GM19099 (cell line): ENCODE results near the gene GSTK1.

Source experiments
- POLR2A ChIP-seq: IDR thresholded peaks from 3 replicates; pipeline ENCODE4 v1.6.1; 2011; ENCODE audit warnings: low read depth; ENCODE audit not compliant: insufficient read length; ENCODE audit errors: extremely low read depth

GSTK1 gene

DNA sequence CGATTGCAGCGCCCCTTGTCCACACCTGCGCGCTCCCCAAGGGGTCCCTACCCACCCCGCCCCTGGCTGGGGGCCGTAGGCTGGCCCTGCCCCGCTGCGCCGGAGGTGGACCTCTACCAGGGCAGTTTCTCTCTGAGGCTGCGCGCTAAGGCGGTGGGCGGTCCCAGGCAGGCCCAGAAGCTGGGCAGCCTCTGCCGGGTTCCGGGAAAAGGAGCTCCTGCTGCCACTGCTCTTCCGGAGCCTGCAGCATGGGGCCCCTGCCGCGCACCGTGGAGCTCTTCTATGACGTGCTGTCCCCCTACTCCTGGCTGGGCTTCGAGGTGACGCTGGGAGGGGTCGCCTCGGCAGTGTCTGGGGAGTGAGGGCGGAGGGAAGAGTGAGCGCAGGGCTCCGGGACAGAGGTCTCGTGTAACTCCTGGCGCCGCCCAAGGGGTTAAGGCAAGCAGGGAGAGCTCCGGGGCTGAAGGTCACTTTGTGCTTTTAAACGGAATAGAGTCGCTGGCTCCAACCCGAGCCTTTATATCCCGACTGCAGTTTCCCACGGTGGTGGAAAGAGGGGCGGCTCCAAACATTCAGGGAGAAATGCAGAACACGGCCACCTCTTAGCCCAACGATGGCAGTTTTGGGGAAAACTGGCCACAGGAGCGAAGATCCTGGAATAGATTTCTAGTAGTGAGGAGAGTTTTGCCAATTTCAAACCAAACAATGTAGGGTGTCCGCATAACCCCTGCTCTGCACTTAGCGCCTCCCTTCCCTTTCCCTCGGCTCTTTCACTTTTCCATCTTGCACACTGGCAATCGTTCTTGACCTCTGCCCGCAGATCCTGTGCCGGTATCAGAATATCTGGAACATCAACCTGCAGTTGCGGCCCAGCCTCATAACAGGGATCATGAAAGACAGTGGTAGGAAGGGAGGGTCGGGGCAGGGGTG, at the start of gene GSTK1:
Gene GSTK1, plus strand, starts transcription at position 176 of the 930 bp plus-strand sequence. Its CDS starts 73 bp downstream, at position 249.
- peak; percentile 93 for TF ChIP-seq POLR2A

DNA sequence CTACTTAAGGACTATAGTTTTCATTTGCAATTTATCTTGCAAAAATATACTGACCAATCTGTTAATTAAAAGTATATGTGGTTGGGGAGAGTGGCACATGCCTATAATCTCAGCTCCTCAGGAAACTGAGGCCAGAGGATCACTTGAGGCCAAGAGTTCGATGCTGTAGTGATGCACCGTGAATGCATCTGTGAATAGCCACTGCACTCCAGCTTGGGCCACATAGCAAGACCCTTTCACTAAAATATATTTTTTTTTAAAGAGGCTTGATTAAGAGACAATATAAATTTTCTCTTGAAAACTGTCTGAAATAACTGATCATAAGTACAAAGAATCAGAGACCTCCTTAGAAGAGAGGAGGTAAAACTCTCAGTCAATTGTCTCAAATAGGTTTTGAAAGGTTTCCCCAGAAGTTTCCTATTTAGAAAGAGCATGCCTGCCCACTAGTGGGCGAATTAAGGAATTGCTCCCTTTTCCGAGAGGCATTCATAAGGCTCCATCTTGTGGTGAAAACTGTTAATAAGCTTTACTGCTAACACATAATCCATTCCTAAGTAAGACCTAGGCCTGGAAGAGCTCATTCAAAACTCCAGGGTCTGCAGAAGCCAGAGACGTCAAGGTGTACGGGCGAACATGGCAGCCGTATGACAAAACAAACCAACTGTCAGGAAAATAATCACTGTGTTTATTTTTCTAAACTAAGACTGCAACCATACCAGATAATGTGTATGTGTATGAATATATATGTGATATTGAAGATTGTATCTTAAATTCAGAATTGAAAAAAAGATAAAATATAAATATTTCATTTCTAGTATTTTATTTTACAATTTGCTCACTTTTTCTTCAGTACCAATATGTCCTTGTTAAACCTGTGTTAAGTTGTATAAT, 48.2 kb upstream of the GSTK1 start:
- TF ChIP-seq POLR2A = no peak

DNA sequence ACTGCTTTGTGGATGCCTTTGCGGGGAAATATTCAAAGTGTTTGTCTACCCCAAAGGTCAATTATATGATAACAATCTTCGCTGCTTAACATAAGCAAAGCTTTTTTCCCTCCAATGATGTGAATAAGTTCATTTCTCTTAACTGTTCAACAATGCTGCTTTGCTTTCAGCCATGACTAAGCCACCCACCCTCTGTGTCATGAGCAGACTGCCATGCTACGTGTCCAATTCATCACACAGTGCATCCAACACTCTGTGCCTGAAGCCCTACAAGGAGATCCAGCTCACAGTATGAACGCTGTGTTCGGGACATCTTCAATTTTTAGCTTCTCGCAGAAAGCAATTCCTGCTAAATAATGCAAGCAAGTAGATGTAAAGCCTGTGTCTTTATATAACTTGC, 47.1 kb upstream of the GSTK1 start:
- TF ChIP-seq POLR2A = no peak

DNA sequence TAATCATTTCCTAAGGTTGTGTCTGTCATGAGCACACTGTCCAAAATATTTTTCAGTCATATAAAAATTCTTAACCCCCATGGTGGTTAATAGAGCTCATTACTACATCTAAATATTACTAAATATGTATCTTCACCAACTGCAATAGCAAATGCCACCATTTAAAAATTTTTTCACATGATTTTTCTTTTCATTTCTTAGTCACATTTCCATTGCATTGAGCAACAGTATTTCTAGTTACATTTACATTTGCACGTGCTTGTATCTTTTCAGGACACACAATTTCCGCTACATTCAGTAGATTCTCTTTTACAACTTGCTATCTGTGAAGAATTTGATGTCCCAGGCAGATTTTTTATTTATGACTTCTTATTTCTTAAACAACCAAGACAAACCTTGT, 46.6 kb upstream of the GSTK1 start:
- no peak for TF ChIP-seq POLR2A

DNA sequence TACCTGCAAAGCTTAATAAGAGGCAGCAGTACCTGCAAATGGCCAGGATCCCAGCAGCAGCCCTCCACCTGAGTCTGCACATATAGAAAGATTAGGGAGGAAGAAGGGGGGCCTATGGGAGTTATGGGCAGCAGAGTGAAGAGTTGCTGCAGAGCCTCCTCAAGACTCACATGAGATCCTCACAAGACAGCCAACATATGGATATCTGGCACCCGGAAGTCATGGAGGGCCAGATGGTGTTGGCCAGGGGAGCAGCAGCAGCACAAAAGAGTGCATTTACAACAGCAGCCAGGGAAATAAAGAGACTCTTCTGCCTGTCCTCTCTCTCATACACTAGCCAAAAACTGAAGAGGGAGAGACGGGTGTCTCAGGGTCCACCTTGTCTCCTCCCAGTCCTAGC, 45.4 kb upstream of the GSTK1 start:
- no peak for TF ChIP-seq POLR2A

DNA sequence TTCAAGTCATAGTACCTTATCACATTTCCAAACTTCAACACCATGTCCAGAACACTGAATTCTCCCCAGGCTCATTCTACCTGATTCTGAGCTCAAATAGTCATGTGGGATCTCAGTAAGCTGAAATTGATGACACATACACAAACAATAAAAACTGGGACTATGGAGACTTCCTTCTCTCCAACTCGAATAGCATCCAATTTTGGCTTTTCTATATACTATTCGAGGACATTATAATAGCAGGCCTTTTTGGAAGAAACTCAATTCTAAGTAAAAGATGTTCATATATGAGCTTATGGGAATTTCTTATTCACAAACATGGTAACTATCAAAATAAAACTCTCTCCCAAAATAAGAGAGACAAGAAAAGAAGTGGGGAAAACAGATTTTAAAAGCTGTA, 42.0 kb upstream of the GSTK1 start:
- no peak for TF ChIP-seq POLR2A

DNA sequence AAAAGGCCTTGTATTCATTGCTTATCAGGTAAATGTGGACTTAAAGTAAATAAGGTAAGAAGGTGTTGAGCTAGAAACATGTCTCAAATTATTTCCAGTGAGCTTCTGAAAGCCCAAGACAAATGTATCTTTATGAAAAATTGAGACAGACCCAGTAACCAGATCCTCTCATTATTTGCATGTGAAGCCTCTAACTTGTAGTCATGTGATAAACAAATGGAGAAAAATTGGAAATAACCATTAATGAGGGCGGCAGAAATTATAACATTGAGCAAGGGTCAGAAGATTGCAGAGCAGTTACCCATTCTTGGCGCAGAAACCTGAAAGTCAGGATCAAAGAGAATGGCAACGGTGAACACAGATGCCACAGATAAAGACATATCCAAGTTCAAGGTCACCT, 41.5 kb upstream of the GSTK1 start, which contains the start of gene TAS2R40:
Gene TAS2R40, plus strand, starts transcription at position 301 of the 400 bp plus-strand sequence. Its CDS starts 42 bp downstream, at position 343.
- no peak for TF ChIP-seq POLR2A

DNA sequence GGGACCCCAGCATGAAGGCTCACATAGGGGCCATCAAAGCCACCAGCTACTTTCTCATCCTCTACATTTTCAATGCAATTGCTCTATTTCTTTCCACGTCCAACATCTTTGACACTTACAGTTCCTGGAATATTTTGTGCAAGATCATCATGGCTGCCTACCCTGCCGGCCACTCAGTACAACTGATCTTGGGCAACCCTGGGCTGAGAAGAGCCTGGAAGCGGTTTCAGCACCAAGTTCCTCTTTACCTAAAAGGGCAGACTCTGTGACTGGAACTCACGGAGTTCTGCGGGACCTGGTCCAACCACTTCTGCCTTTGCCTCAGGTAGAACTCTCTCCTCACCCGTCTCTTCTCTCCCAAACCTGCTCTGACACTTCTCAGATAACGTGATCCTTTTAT, 40.5 kb upstream of the GSTK1 start:
- no peak for TF ChIP-seq POLR2A

DNA sequence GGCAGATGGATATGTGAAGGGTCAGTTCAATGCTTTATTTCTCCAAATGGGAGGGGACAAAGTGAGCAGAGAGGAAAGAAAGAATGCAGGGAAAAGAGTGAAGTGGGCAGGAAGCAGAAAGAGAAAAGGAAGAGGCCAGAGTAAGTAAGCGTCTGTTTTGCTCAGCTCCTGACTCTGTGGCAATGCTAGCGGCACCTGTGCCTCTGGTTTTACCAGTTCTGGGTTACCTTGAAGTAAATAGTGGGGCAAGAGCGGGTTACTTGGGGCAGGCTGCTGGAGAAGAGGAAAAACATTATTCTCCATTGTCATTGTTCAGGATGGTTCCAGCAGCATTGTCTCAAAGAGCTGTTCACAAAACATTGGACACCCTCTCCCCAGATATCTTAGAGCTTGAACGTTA, 39.5 kb upstream of the GSTK1 start:
- TF ChIP-seq POLR2A = no peak

DNA sequence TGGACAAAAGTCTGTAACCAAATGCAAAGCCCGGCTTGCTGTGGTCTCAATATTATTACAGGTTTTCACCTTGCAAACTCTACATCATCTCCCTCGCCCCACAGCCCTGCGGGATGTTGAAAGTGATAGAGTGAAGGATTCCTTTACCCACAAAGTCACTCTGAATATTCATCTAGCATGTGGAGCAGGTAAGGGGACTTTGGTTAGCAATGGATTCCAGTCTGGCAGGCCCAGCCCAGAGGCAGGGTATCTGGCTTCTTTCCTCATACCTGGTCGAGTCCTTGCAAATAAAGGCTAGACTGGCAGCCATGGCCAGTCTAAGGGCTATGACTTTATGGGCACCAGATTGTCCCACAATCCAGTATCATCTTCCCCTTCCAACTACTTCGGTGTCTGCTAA, 38.2 kb upstream of the GSTK1 start:
- TF ChIP-seq POLR2A = no peak

DNA sequence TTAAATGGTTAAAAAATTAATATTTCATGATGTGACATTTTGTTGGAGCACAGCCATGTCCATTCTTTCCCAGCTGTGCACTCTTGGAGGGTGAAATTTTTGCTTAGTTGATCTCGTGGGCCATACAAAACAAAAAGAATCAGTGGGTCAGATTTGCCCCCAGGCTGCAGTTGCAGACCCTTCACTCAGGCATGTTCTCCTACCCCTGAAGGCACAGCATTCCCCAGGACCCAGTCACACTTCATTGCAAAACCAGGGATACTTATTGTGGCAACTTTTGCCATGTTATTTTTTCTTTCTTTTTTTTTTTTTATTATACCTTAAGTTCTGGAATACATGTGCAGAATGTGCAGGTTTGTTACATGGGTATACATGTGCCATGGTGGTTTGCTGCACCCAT, 35.4 kb upstream of the GSTK1 start:
- TF ChIP-seq POLR2A = no peak

DNA sequence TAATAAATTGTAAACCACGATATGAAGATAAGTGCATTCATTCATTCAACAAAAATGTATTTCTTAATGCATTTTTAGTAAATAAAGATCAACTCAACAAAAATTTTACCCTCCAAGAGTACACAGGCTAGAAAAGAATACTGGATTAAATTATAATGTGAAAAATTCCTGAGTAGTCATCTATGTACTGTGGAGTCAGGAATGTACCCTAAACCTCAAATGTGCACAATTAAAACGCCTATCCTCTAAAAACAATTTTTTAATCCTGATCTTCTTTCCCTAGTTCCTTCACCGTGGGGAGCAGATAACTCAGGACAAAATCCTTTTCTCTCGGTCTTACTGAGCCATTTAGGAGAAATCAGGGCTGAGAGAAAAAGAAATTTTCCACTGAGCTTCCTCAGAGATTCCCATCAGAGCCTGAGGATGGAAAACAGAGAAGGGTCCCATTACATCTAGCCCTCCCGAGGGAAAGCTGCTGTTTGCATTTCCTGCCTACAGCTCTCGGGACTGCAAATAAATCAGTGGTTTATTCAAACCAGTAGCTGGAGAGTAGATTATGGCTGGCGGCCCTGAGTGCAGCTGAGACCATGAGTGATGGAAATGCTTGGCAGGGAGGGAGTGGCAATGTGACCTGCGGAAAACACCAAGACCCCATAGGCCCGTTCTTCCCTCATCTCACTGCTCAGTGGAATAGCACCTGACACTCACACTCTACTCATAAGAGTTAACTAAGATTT, 34.0 kb upstream of the GSTK1 start:
- TF ChIP-seq POLR2A = no peak

DNA sequence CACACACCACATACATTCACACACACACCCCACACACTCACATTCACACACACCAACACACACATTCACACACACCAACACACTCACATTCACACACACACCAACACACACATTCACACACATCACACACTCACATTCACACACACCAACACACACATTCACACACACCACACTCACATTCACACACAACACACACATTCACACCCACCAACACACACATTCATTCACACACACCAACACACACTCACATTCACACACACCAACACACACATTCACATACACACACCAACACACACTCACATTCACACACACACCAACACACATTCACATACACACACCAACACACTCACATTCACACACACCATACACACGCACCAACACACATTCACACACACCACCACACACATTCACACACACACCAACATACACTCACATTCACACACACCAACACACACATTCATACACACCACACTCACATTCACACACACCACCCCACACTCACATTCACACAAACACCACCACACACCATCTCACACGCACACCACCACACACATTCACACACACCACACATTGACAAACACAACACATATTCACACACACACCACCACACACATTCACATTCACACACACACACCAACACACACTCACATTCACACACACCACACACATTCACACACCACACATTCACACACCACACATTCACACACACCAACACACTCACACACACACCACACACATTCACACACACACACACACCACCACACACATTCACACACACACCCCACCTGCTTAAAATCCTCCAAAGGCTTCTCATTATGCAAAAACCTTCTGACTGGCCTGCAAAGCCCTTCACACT, 32.4 kb upstream of the GSTK1 start:
- no peak for TF ChIP-seq POLR2A

DNA sequence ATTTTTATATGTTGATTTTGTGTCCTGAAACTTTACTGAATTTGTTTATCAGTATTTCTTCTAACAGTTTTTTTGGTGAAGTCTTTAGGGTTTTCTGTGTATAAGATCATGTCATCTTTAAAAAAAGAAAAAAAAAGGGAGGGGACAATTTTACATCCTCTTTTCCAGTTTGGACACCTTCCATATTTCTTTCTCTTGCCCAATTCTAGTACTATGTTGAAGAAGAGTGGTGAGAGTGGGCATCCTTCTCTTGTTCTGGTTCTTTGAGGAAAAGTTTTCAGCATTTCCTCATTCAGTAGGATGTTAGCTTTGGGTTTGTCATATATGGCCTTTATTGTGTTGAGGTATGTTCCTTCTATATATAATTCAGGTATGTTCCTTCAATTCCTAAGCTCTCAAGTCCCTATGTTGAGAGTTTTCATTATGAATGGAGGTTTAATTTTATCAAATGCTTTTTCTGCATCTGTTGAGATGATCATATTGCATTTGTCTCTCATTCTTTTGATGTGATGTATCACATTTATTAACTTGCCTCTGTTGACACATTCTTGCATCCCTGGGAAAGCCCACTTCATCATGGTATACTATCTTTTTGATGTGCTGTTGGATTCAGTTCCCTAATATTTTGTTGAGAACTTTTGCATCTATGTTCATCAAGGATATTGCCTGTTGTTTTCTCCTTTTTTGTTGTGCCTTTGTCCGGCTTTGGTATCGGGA, 29.3 kb upstream of the GSTK1 start:
- no peak for TF ChIP-seq POLR2A

DNA sequence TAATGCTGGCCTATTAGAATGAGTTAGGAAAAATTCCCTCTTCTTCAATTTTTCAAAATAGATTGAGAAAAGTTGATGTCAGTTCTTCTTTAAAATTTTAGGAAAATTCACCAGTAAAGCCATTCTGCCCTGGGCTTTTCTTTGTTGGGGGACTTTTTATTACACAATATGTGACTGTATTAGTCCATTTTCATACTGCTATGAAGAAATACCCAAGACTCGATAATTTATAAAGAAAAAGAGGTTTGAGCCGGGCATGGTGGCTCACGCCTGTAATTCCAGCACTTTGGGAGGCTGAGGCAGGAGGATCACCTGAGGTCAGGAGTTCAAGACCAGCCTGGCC, 28.7 kb upstream of the GSTK1 start:
- TF ChIP-seq POLR2A = no peak
